NCI-H2029 treated with DMSO at 0.1 percent for 48 hours (cell line): Measurements from ENCODE around the gene DNAH11.
"Not testable (repeated sequence)": the region's sequence is repeated elsewhere in the genome, so short reads cannot be mapped to it uniquely, and the experiment has no call there.

Experiments
- DNase-seq: peaks from one replicate; lab custom pipeline; 2025; lab: John Stamatoyannopoulos, UW

Gene DNAH11

GRCh38 chr7:21542891-21543527, at the start of gene DNAH11:
Gene DNAH11, plus strand, starts transcription at chr7:21543039. Its CDS starts 207 bp downstream, at chr7:21543246.
- no peak for DNase-seq

GRCh38 chr7:21495731-21496130, 47.1 kb upstream of the DNAH11 start:
- no peak for DNase-seq

GRCh38 chr7:21497072-21497471, 45.8 kb upstream of the DNAH11 start:
- no peak for DNase-seq

- no peak for DNase-seq
Measured at GRCh38 chr7:21500117-21500832, 42.6 kb upstream of the DNAH11 start.

GRCh38 chr7:21504021-21504420, 38.8 kb upstream of the DNAH11 start:
- peak; percentile 14 for DNase-seq

GRCh38 chr7:21507627-21508343, 35.1 kb upstream of the DNAH11 start:
- peak; percentile 2 for DNase-seq

- no peak for DNase-seq
Measured at GRCh38 chr7:21508538-21508937, 34.3 kb upstream of the DNAH11 start.

GRCh38 chr7:21514062-21514461, 28.8 kb upstream of the DNAH11 start:
- DNase-seq = no peak

GRCh38 chr7:21524680-21525079, 18.2 kb upstream of the DNAH11 start:
- no peak for DNase-seq

- DNase-seq = no peak
Measured at GRCh38 chr7:21526007-21526406, 16.8 kb upstream of the DNAH11 start.

- no peak for DNase-seq
Measured at GRCh38 chr7:21526448-21526847, 16.4 kb upstream of the DNAH11 start.

GRCh38 chr7:21532485-21532884, 10.4 kb upstream of the DNAH11 start:
- not testable (repeated sequence) for DNase-seq

GRCh38 chr7:21533646-21534045, 9.2 kb upstream of the DNAH11 start:
- not testable (repeated sequence) for DNase-seq

- DNase-seq = not testable (repeated sequence)
Measured at GRCh38 chr7:21536445-21537118, 6.3 kb upstream of the DNAH11 start.

GRCh38 chr7:21538936-21539495, 3.8 kb upstream of the DNAH11 start:
- no peak for DNase-seq

GRCh38 chr7:21543528-21544302, 876 bp downstream of the DNAH11 start:
- no peak for DNase-seq

- no peak for DNase-seq
Measured at GRCh38 chr7:21544303-21544656, 1.4 kb downstream of the DNAH11 start.

- DNase-seq = peak; percentile 9
Measured at GRCh38 chr7:21544715-21545114, 1.9 kb downstream of the DNAH11 start.

GRCh38 chr7:21547501-21547900, 4.7 kb downstream of the DNAH11 start:
- DNase-seq = no peak

GRCh38 chr7:21548491-21548890, 5.7 kb downstream of the DNAH11 start:
- no peak for DNase-seq

GRCh38 chr7:21550076-21550475, 7.2 kb downstream of the DNAH11 start:
- no peak for DNase-seq
